Brain microvascular endothelial cell (primary cell): Measurements from ENCODE around the gene CIRBP.

ENCODE experiments used
- DNase-seq: peaks from one replicate; pipeline ENCODE4 v3.0.0-alpha.2; 2020
- H3K27ac ChIP-seq: fragments of 250-450 bp; sonication (Bioruptor Pico); 2 replicates; pipeline ENCODE4 v1.5.1; 2020; ENCODE audit warnings: mild to moderate bottlenecking, moderate library complexity
- H3K27me3 ChIP-seq: fragments of 250-450 bp; sonication (Bioruptor Pico); replicated peaks from 2 replicates; pipeline ENCODE4 v1.5.1; 2020; ENCODE audit warnings: mild to moderate bottlenecking
- H3K36me3 ChIP-seq: fragments of 250-450 bp; sonication (Bioruptor Pico); replicated peaks from 2 replicates; pipeline ENCODE4 v1.5.1; 2020; ENCODE audit warnings: mild to moderate bottlenecking
- H3K4me3 ChIP-seq: 2 replicates; pipeline ENCODE4 v1.5.1; 2011; ENCODE audit warnings: low read depth, mild to moderate bottlenecking, control low read depth, low read length, moderate library complexity
- in situ Hi-C: cut with HindIII; loops from 2 replicates; pipeline ENCODE4 v1.10.0; 2017; ENCODE audit warnings: low sequenced_read_pairs, low pct_ligation_motif_present
- TF ChIP-seq, protein P1 (sequence below): IDR thresholded peaks from 2 replicates; pipeline ENCODE4 v1.5.1; 2011; ENCODE audit warnings: low read depth, mild to moderate bottlenecking, moderate library complexity, low read length, control low read depth, inconsistent platforms; ENCODE audit errors: missing control alignments

Gene CIRBP

GRCh38 chr19:1280636-1281568 lies 11.8 kb downstream of the CIRBP start:
- peaks cover 6% of the 10 kb centered on the region for H3K36me3 ChIP-seq
- peaks cover 22% of the 10 kb centered on the region for H3K27me3 ChIP-seq
- no peak overlapping the region for H3K4me3 ChIP-seq
- H3K27ac ChIP-seq, result no peak overlapping the region
- in situ Hi-C loops, result loop anchor here (5.0 to 10.0 kb wide), 3 partner anchors 94 to 191 kb away; no protein-coding TSS in a partner anchor
- no peak for DNase-seq
- TF ChIP-seq, protein P1, sequence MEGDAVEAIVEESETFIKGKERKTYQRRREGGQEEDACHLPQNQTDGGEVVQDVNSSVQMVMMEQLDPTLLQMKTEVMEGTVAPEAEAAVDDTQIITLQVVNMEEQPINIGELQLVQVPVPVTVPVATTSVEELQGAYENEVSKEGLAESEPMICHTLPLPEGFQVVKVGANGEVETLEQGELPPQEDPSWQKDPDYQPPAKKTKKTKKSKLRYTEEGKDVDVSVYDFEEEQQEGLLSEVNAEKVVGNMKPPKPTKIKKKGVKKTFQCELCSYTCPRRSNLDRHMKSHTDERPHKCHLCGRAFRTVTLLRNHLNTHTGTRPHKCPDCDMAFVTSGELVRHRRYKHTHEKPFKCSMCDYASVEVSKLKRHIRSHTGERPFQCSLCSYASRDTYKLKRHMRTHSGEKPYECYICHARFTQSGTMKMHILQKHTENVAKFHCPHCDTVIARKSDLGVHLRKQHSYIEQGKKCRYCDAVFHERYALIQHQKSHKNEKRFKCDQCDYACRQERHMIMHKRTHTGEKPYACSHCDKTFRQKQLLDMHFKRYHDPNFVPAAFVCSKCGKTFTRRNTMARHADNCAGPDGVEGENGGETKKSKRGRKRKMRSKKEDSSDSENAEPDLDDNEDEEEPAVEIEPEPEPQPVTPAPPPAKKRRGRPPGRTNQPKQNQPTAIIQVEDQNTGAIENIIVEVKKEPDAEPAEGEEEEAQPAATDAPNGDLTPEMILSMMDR, result no peak

DNA sequence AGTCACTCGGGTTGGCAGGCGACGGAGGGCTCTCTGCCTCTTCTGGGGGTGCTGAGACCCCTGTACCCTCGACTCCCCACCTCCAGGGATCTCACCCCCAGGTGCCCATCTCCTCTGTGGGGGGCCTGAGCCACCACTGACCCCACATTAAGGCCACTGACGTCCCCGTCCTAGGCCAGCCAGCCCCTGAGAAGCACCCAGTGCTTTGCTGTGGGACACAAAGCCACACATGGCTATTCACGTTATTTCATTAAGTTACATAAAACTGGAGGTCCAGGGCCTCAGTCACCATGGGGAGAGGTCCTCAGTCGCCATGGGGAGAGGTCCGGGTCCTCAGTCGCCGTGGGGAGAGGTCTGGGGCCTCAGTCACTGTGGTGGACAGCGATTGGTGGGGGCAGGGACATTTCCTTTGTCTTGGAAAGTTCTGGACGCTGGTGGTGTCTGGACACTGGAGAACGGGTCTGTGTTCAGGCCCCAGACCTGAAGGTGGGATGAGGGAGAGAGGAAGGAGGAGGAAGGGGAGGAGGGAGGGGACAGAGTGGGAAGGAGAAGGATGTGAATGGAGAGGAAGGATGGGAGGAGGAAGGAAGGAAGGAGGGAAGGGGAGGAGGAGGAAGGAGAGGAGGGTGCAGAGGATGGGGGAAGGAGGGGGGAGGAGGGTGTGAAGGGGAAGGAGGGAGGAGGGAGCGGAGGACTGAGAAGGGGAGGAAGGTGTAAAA lies 12.6 kb downstream of the CIRBP start:
- in situ Hi-C loops, result loop anchor here (5.0 to 10.0 kb wide), 3 partner anchors 93 to 191 kb away; no protein-coding TSS in a partner anchor
- Histone ChIP-seq H3K36me3 (peaks cover 6% of the 10 kb centered on the region), H3K4me3 (no peak overlapping the region), H3K27me3 (peaks cover 26% of the 10 kb centered on the region), H3K27ac (no peak overlapping the region)
- no peak for DNase-seq
- TF ChIP-seq, protein P1, result no peak

DNA sequence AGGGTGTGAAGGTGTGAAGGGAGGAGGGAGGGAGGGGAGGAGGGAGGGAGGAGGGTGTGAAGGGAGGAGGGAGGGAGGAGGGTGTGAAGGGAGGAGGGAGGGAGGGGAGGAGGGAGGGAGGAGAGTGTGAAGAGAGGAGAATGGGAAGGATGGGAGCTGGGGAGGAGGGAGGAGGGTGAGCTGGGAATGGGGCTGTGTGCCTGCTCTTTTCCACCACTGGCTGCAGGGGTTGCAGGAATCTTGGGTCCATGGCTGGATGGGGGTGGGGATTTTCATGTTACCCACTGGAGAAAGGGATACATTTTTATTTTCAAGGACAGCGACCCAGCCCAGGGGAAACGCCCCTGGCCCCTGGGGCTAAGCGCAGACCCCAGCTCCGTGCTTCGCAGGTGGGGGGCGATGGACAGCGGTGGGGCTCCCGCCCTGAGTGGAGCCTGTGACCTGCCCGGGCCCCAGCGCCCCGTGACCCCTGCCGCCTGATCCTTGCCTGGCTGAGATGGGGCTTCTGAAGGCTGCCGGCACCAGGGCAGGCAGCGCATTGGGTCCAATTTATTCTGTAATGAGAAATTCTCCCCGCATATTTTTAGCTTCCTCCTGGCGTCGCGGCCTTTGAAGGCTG lies 13.6 kb downstream of the CIRBP start:
- in situ Hi-C loops, result loop anchor here (5.0 to 10.0 kb wide), 3 partner anchors 92 to 190 kb away; no protein-coding TSS in a partner anchor
- no peak overlapping the region for H3K27ac ChIP-seq
- H3K36me3 ChIP-seq, result peaks cover 6% of the 10 kb centered on the region
- no peak for DNase-seq
- no peak overlapping the region for H3K4me3 ChIP-seq
- peaks cover 36% of the 10 kb centered on the region for H3K27me3 ChIP-seq
- TF ChIP-seq, protein P1, result no peak

DNA sequence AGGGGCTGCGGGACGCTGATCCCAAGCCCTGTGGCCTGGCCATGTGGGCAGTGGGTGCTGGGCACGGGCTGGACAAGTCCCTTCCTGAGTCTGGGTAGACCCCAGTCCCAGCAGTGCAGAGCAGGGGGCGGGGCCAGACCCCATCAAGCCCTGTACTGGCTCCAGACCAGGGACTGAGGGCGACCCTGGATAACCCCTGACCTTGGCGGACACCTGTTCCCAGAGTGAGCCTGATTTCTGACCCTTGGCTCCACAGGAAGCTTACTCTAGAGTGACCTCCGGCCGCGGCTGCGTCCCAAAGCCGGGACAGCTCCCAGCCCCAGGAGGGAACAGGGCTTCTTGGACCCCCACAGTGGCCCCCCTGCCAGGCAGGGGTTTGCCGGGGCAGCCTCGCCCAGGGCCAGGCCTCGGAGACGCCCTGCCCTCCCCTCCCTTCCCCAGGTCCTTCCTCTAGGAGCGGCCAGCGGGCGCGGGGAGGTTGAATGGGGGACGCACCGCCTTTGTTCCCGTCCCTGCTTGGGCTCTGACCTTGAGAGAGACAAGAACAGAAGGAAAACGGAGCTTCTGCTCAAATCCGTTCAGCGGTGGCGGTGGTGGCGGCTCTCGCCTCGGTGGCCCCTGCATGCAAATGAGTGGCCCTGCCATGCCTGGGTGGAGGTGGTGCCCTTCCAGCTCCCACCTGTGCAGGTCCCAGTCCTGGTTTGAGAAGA lies 14.2 kb downstream of the CIRBP start:
- Histone ChIP-seq H3K36me3 (peaks cover 6% of the 10 kb centered on the region), H3K27ac (no peak overlapping the region), H3K27me3 (peaks cover 43% of the 10 kb centered on the region), H3K4me3 (no peak overlapping the region)
- TF ChIP-seq, protein P1, result no peak
- DNase-seq, result no peak
- in situ Hi-C loops, result loop anchor here (5.0 to 10.0 kb wide), 3 partner anchors 91 to 189 kb away; no protein-coding TSS in a partner anchor

- Histone ChIP-seq H3K27ac (no peak overlapping the region), H3K27me3 (peaks cover 45% of the 10 kb centered on the region), H3K4me3 (no peak overlapping the region), H3K36me3 (peaks cover 6% of the 10 kb centered on the region)
- in situ Hi-C loops, result loop anchor here (5.0 to 10.0 kb wide), 3 partner anchors 91 to 188 kb away; no protein-coding TSS in a partner anchor
- no peak for DNase-seq
- TF ChIP-seq, protein P1, result no peak
Observed at GRCh38 chr19:1283917-1284292, 14.8 kb downstream of the CIRBP start.
